ENCODE data around the gene WAC. TPM values are rescaled to one million over a fixed set of nuclear protein-coding genes. Genes with fewer than 3 reads are reported as not detected.

The WAC gene
- total and polyA plus RNA-seq, 12 donors = 23.6 to 143 (median 104) TPM

DNA sequence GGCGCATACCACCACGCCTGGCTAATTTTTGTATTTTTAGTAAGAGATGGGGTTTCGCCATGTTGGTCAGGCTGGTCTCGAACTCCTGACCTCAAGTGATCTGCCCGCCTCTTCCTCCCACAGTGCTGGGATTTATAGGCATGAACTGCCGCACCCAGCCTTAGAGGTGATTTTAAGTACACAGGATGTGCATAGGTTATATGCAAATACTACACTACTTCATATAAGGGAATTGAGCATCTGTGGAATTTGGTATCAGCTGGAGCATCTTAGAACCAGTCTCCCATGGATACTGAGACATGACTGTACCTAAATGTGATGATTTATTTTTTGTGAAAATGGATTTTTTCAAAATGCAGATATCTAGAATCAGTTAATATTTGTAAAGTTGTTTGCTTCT, 21.1 kb downstream of the WAC start:
- Histone ChIP-seq H3K27ac (no peak overlapping the region), H3K36me3 (replicated peaks in 1 of 2) (peaks cover 0 to 17% of the 10 kb centered on the region in 2 donors), H3K9me3 (replicated peaks in 1 of 3) (no peaks in the 10 kb centered on the region), H3K27me3 (no peaks in the 10 kb centered on the region), H3K4me3 (no peak overlapping the region), H3K4me1 (replicated peaks in 1 of 2) (peaks cover 12 to 81% of the 10 kb centered on the region in 2 donors)
- 92 to 97% (median 95%) methylated on average over 6 of the region's 6 CpGs for whole genome bisulfite sequencing, 4 donors
- TF ChIP-seq POLR2A (IDR thresholded peaks at IDR 0.05) = no peak
- intact Hi-C loops (cut with DNase I) = no loop called here
- DNase-seq = no peak

DNA sequence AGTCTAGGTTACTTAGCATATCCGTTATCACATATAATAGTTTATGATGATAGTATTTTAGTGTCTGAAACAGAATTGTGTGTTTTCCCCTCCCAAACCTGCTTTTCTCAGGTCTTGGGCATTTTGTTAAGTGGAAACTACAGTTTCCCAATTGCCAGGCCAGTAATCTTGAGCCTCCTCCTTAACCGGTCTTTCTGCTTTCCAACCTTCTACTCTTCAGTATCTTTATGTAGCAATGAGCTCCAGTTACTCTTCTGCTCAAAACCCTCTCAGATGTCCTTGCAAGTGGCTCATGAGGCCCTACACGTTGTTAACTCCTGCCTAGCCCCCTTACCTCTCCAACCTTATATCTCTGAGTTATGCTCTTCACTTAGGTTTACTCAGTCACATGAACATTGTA, 22.0 kb downstream of the WAC start:
- TF ChIP-seq, protein P1, sequence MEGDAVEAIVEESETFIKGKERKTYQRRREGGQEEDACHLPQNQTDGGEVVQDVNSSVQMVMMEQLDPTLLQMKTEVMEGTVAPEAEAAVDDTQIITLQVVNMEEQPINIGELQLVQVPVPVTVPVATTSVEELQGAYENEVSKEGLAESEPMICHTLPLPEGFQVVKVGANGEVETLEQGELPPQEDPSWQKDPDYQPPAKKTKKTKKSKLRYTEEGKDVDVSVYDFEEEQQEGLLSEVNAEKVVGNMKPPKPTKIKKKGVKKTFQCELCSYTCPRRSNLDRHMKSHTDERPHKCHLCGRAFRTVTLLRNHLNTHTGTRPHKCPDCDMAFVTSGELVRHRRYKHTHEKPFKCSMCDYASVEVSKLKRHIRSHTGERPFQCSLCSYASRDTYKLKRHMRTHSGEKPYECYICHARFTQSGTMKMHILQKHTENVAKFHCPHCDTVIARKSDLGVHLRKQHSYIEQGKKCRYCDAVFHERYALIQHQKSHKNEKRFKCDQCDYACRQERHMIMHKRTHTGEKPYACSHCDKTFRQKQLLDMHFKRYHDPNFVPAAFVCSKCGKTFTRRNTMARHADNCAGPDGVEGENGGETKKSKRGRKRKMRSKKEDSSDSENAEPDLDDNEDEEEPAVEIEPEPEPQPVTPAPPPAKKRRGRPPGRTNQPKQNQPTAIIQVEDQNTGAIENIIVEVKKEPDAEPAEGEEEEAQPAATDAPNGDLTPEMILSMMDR (IDR thresholded peaks at IDR 0.05) = no peak
- TF ChIP-seq POLR2A (IDR thresholded peaks at IDR 0.05) = no peak
- 76 to 86% (median 79%) methylated on average over 3 of the region's 3 CpGs for WGBS, 4 donors
- Histone ChIP-seq H3K9me3 (replicated peaks in 1 of 3) (no peaks in the 10 kb centered on the region), H3K27me3 (no peaks in the 10 kb centered on the region), H3K4me1 (replicated peaks in 1 of 2) (peaks cover 12 to 83% of the 10 kb centered on the region in 2 donors), H3K27ac (no peak overlapping the region), H3K36me3 (replicated peaks in 1 of 2) (peaks cover 0 to 10% of the 10 kb centered on the region in 2 donors), H3K4me3 (no peak overlapping the region)
- DNase-seq = no peak
- intact Hi-C loops (cut with DNase I) = no loop called here

DNA sequence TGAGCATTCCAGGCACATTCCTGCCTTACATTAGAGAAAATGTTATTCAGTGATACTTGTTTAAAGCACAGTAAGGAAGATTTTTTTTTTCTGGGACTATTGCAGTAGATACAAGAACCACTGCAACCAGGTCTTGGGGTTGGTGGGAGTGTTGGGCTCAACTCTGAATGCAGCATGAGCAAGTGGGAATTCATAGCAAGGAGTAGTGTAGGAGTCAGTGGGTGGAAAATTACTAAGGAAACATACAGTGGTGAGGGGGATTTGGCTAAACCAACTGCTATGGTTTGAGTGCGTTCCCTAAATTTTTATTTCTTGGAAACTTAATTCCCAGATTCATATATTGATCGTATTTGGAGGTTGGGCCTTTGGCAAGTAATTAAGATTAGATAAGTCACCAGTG, 22.4 kb downstream of the WAC start:
- no peaks in the 10 kb centered on the region for H3K27me3 ChIP-seq
- peaks cover 12 to 83% of the 10 kb centered on the region in 2 donors for H3K4me1 ChIP-seq (replicated peaks in 1 of 2)
- H3K27ac ChIP-seq = no peak overlapping the region
- H3K9me3 ChIP-seq (replicated peaks in 1 of 3) = no peaks in the 10 kb centered on the region
- DNase-seq = no peak
- TF ChIP-seq, protein P1 (IDR thresholded peaks at IDR 0.05) = no peak
- no peak for TF ChIP-seq POLR2A (IDR thresholded peaks at IDR 0.05)
- H3K4me3 ChIP-seq = no peak overlapping the region
- H3K36me3 ChIP-seq (replicated peaks in 1 of 2) = peaks cover 0 to 10% of the 10 kb centered on the region in 2 donors
- intact Hi-C loops (cut with DNase I) = no loop called here
- whole genome bisulfite sequencing, 4 donors = 93 to 100% (median 98%) methylated on average over 2 of the region's 2 CpGs

DNA sequence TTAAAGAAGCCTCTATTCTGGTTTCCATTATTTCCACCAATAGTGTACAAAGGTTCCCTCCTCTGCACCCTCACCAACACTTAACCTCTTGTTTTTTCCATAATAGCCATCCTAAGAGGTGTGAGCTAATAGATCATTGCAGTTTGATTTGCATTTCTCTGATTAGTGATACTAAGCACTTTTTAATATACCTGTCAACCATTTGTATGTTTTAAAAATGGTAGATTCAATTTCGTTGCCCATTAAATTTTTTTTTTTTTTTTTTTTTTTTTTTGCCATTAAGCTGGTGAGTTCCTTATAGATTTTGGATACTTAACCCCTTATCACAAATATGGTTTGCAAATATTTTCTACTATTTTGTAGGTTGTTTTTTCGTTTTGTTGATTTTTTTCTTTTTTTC, 23.2 kb downstream of the WAC start:
- H3K9me3 ChIP-seq (replicated peaks in 1 of 3) = no peaks in the 10 kb centered on the region
- intact Hi-C loops (cut with DNase I) = no loop called here

DNA sequence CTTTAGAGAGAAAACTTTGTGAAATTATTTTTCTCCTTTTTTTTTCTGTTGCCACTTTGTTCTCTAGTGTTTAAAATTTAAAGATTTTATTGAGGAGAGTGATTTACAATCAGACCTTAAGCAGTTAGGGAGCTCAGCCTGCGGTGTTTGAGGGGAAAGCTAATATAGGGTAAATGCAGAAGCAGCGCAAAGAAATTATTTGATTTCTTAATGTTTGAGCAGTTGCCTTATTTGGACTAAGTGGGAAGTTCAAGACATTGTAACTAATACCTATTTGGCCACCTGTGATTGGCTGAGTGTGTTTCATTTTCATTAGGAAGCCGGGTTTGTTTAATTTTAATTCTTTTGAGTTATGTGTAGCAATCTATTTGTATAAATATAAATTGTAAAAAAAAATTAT, 25.3 kb downstream of the WAC start:
- no peak for DNase-seq
- intact Hi-C loops (cut with DNase I) = no loop called here
- Histone ChIP-seq H3K36me3 (replicated peaks in 1 of 2) (peaks cover 0 to 10% of the 10 kb centered on the region in 2 donors), H3K9me3 (replicated peaks in 1 of 3) (no peaks in the 10 kb centered on the region), H3K27me3 (no peaks in the 10 kb centered on the region), H3K4me3 (no peak overlapping the region), H3K4me1 (replicated peaks in 1 of 2) (peaks cover 5 to 73% of the 10 kb centered on the region in 2 donors), H3K27ac (no peak overlapping the region)
- no peak for TF ChIP-seq POLR2A (IDR thresholded peaks at IDR 0.05)
- TF ChIP-seq, protein P1 (IDR thresholded peaks at IDR 0.05) = no peak
- WGBS, 4 donors = 85 to 92% (median 86%) methylated on average over 3 of the region's 3 CpGs

More for the DNA sequence above, 23.2 kb downstream of the WAC start:
- Histone ChIP-seq H3K4me3 (no peak overlapping the region), H3K36me3 (replicated peaks in 1 of 2) (peaks cover 0 to 10% of the 10 kb centered on the region in 2 donors), H3K27ac (no peak overlapping the region), H3K4me1 (replicated peaks in 1 of 2) (peaks cover 12 to 82% of the 10 kb centered on the region in 2 donors), H3K27me3 (no peaks in the 10 kb centered on the region)
- DNase-seq = no peak
- no peak for TF ChIP-seq POLR2A (IDR thresholded peaks at IDR 0.05)
- TF ChIP-seq, protein P1 (IDR thresholded peaks at IDR 0.05) = no peak
- 91 to 99% (median 96%) methylated on average over 2 of the region's 2 CpGs for WGBS, 4 donors
